H1 (cell line): ENCODE data around the gene DEFB128. TPM values are rescaled to one million over a fixed set of nuclear protein-coding genes. Genes with fewer than 3 reads are reported as not detected.

Experiments
- CTCF ChIA-PET: fragments of 300-600 bp; sonication (Branson Sonifier 250); formaldehyde crosslinking; loops from one replicate; lab custom pipeline; 2021; ENCODE audit not compliant: partially characterized antibody; lab: Charles Lee
- POLR2A ChIA-PET: fragments of 300-600 bp; sonication (Branson Sonifier 250); formaldehyde crosslinking; loops from one replicate; lab custom pipeline; 2021; ENCODE audit warnings: inconsistent platforms; ENCODE audit not compliant: partially characterized antibody; lab: Charles Lee
- DNase-seq, 2 experiments: peaks; one replicate each; pipeline versions ENCODE4 v3.0.0 to v3.0.0-alpha.2; 2010 to 2022; ENCODE audit warnings: low spot score in 2 of 2, low read depth in 1 of 2, mixed read lengths in 1 of 2
- FAIRE-seq: peaks from 2 replicates; lab custom pipeline; 2011; peaks lifted over from hg19 to GRCh38; lab: Jason Lieb, UNC
- H2AFZ ChIP-seq: 2 replicates; pipeline ENCODE4 v1.8.1; 2012; ENCODE audit warnings: low read length, inconsistent platforms
- H2AK5ac ChIP-seq: 2 replicates; pipeline ENCODE4 v1.6.1; 2013; ENCODE audit warnings: low read depth, low read length
- H2BK120ac ChIP-seq: replicated peaks from 2 replicates; pipeline ENCODE3; 2013; ENCODE audit warnings: low read depth, low read length, inconsistent platforms
- H2BK12ac ChIP-seq: 2 replicates; pipeline ENCODE4 v1.6.1; 2013; ENCODE audit warnings: low read depth, low read length
- H2BK15ac ChIP-seq: 2 replicates; pipeline ENCODE4 v1.6.1; 2013; ENCODE audit warnings: low read length
- H2BK20ac ChIP-seq: 2 replicates; pipeline ENCODE4 v1.6.1; 2013; ENCODE audit warnings: low read length
- H2BK5ac ChIP-seq: 2 replicates; pipeline ENCODE4 v1.6.1; 2013; ENCODE audit warnings: low read depth, low read length
- H3K14ac ChIP-seq: 2 replicates; pipeline ENCODE4 v1.6.1; 2013; ENCODE audit warnings: inconsistent platforms; ENCODE audit not compliant: insufficient read length
- H3K18ac ChIP-seq: 2 replicates; pipeline ENCODE4 v1.6.1; 2013; ENCODE audit warnings: low read length; ENCODE audit errors: extremely low read depth
- H3K23ac ChIP-seq: 2 replicates; pipeline ENCODE4 v1.6.1; 2013; ENCODE audit warnings: inconsistent platforms; ENCODE audit not compliant: insufficient read length
- H3K23me2 ChIP-seq: 2 replicates; pipeline ENCODE4 v1.6.1; 2013; ENCODE audit warnings: low read depth, low read length
- H3K27ac ChIP-seq: 2 replicates; pipeline ENCODE4 v1.6.1; 2011; ENCODE audit warnings: low read depth, low read length, inconsistent platforms
- H3K27me3 ChIP-seq, 4 experiments: replicated peaks in 1 of 4; 1 replicate in 1 of 4; 2 replicates in 3 of 4; pipeline versions ENCODE4 v1.6.1 to v1.8.1; 2011 to 2013; ENCODE audit warnings: low read length in 3 of 4, mild to moderate bottlenecking in 3 of 4, inconsistent platforms in 2 of 4, mixed read lengths in 2 of 4, moderate library complexity in 1 of 4; ENCODE audit not compliant: control insufficient read depth in 3 of 4, insufficient read depth in 3 of 4; ENCODE audit errors: extremely low read depth in 1 of 4
- H3K36me3 ChIP-seq, 4 experiments: 2 replicates each; pipeline versions ENCODE4 v1.6.1 to v1.8.1; 2011 to 2013; ENCODE audit warnings: mild to moderate bottlenecking in 4 of 4, low read length in 3 of 4, moderate library complexity in 2 of 4, control low read depth in 1 of 4, inconsistent platforms in 1 of 4; ENCODE audit not compliant: insufficient read depth in 4 of 4, control insufficient read depth in 2 of 4
- H3K4ac ChIP-seq: replicated peaks from 2 replicates; pipeline ENCODE3; 2013; ENCODE audit warnings: low read length, low read depth, mixed read lengths, inconsistent platforms; ENCODE audit not compliant: insufficient read length
- H3K4me1 ChIP-seq, 4 experiments: replicated peaks in 1 of 4; 1 replicate in 1 of 4; 2 replicates in 3 of 4; pipeline versions ENCODE4 v1.6.1 to v1.8.1; 2011 to 2013; ENCODE audit warnings: low read length in 3 of 4, inconsistent platforms in 2 of 4, mixed read lengths in 1 of 4; ENCODE audit not compliant: insufficient read depth in 4 of 4, control insufficient read depth in 3 of 4
- H3K4me2 ChIP-seq, 2 experiments: 2 replicates each; pipeline versions ENCODE4 v1.6.1 to v1.8.1; 2011 to 2013; ENCODE audit warnings: low read depth in 2 of 2, low read length in 2 of 2, control low read depth in 1 of 2, inconsistent platforms in 1 of 2, mild to moderate bottlenecking in 1 of 2; ENCODE audit not compliant: insufficient read depth in 1 of 2
- H3K4me3 ChIP-seq, 4 experiments: fragments of 200-600, 300-600 bp in 1 of 4; sonication (generic), shearing (Covaris generic), sonication (Bioruptor Twin) in 1 of 4; 2 replicates each; pipeline versions ENCODE4 v1.5.1 to v1.8.1; 2011 to 2016; ENCODE audit warnings: low read length in 4 of 4, low read depth in 3 of 4, control low read depth in 2 of 4, inconsistent platforms in 2 of 4, mild to moderate bottlenecking in 2 of 4, mixed read lengths in 1 of 4, moderate library complexity in 1 of 4; ENCODE audit not compliant: insufficient read depth in 2 of 4; ENCODE audit errors: extremely low read depth in 1 of 4
- H3K56ac ChIP-seq: replicated peaks from 2 replicates; pipeline ENCODE3; 2013; ENCODE audit warnings: low read depth, mild to moderate bottlenecking, mixed read lengths, low read length, inconsistent platforms; ENCODE audit not compliant: insufficient read length
- H3K79me1 ChIP-seq: 2 replicates; pipeline ENCODE4 v1.6.1; 2013; ENCODE audit warnings: low read depth, low read length, control low read depth
- H3K79me2 ChIP-seq, 2 experiments: 2 replicates each; pipeline versions ENCODE4 v1.6.1 to v1.8.1; 2012 to 2013; ENCODE audit warnings: low read length in 2 of 2, mild to moderate bottlenecking in 2 of 2, inconsistent platforms in 1 of 2; ENCODE audit not compliant: insufficient read depth in 2 of 2, control insufficient read depth in 1 of 2
- H3K9ac ChIP-seq, 4 experiments: replicated peaks in 1 of 4; 1 replicate in 1 of 4; 2 replicates in 3 of 4; pipeline versions ENCODE4 v1.6.1 to v1.8.1; 2011 to 2013; ENCODE audit warnings: low read depth in 3 of 4, low read length in 3 of 4, control low read depth in 2 of 4, mild to moderate bottlenecking in 2 of 4, moderate library complexity in 2 of 4, inconsistent platforms in 1 of 4; ENCODE audit errors: extremely low read depth in 1 of 4
- H3K9me3 ChIP-seq, 2 experiments: 2 replicates each; pipeline versions ENCODE4 v1.6.1 to v1.8.1; 2012 to 2013; ENCODE audit warnings: mild to moderate bottlenecking in 2 of 2, moderate library complexity in 2 of 2, control low read depth in 1 of 2, inconsistent platforms in 1 of 2, low read depth in 1 of 2, low read length in 1 of 2, mixed read lengths in 1 of 2; ENCODE audit not compliant: insufficient read depth in 2 of 2
- H4K20me1 ChIP-seq, 2 experiments: replicated peaks in 1 of 2; 2 replicates each; pipeline versions ENCODE3 to v1.8.1; 2011 to 2013; ENCODE audit warnings: inconsistent platforms in 2 of 2, low read length in 2 of 2, mild to moderate bottlenecking in 1 of 2; ENCODE audit not compliant: insufficient read depth in 2 of 2, control insufficient read depth in 1 of 2
- H4K5ac ChIP-seq: 2 replicates; pipeline ENCODE4 v1.6.1; 2013; ENCODE audit warnings: low read length, low read depth, mixed read lengths, inconsistent platforms; ENCODE audit not compliant: insufficient read length
- H4K8ac ChIP-seq: 2 replicates; pipeline ENCODE4 v1.8.0; 2013; ENCODE audit warnings: mild to moderate bottlenecking, moderate library complexity, low read length, inconsistent platforms; ENCODE audit not compliant: insufficient read depth; ENCODE audit errors: extremely low read depth
- H4K91ac ChIP-seq: replicated peaks from 2 replicates; pipeline ENCODE3; 2013; ENCODE audit warnings: low read length, mixed read lengths, inconsistent platforms; ENCODE audit not compliant: insufficient read length
- BCL11A ChIP-seq, 2 experiments: IDR thresholded peaks; one replicate each; pipeline ENCODE4 v1.6.1; 2011; ENCODE audit warnings: low read depth in 2 of 2, low read length in 2 of 2, mild to moderate bottlenecking in 2 of 2
- CBX5 ChIP-seq: fragments of 300-800, 300-1000 bp; sonication (generic); IDR thresholded peaks from 2 replicates; pipeline ENCODE4 v1.7.1; 2016; ENCODE audit warnings: antibody characterized with exemption, low read length, low read depth
- CHD1 ChIP-seq: IDR thresholded peaks from 2 replicates; pipeline ENCODE4 v1.6.1; 2012; ENCODE audit warnings: low read depth, low read length, improper control_type of control experiment
- CREB1 ChIP-seq: IDR thresholded peaks from 2 replicates; pipeline ENCODE4 v1.6.1; 2012; ENCODE audit warnings: inconsistent platforms
- CTBP2 ChIP-seq: IDR thresholded peaks from 2 replicates; pipeline ENCODE4 v1.7.0; 2011; ENCODE audit warnings: borderline replicate concordance, mild to moderate bottlenecking, moderate library complexity, mixed read lengths, low read length; ENCODE audit not compliant: insufficient read depth, insufficient read length
- FOSL1 ChIP-seq: IDR thresholded peaks from 2 replicates; pipeline ENCODE4 v1.6.1; 2011; ENCODE audit warnings: mild to moderate bottlenecking, low read depth, low read length, moderate library complexity; ENCODE audit not compliant: insufficient read depth
- KDM4A ChIP-seq: IDR thresholded peaks from one replicate; pipeline ENCODE4 v1.7.1; 2012; ENCODE audit warnings: low read depth, mild to moderate bottlenecking, moderate library complexity, low read length, inconsistent platforms; ENCODE audit not compliant: severe bottlenecking
- NRF1 ChIP-seq: IDR thresholded peaks from 2 replicates; pipeline ENCODE4 v1.6.1; 2011; ENCODE audit warnings: mild to moderate bottlenecking, low read depth, low read length, improper control_type of control experiment
- PHF8 ChIP-seq: fragments of 200-600 bp; sonication (generic); conservative IDR thresholded peaks from 2 replicates; pipeline ENCODE4 v1.7.1; 2012; ENCODE audit warnings: low read depth, mild to moderate bottlenecking, inconsistent platforms, low read length, moderate library complexity
- POLR2A ChIP-seq, 2 experiments: IDR thresholded peaks; 1 replicate in 1 of 2; 2 replicates in 1 of 2; pipeline ENCODE4 v1.6.1; 2011; ENCODE audit warnings: low read depth in 2 of 2, low read length in 2 of 2, mild to moderate bottlenecking in 2 of 2; ENCODE audit errors: control extremely low read depth in 1 of 2
- POLR2AphosphoS5 ChIP-seq: IDR thresholded peaks from 2 replicates; pipeline ENCODE4 v1.6.1; 2011; ENCODE audit warnings: low read depth, low read length
- RXRA ChIP-seq: IDR thresholded peaks from 2 replicates; pipeline ENCODE4 v1.6.1; 2011; ENCODE audit warnings: low read depth, mild to moderate bottlenecking, low read length, moderate library complexity; ENCODE audit not compliant: insufficient read depth
- SIRT6 ChIP-seq: IDR thresholded peaks from one replicate; pipeline ENCODE4 v1.7.1; 2012; ENCODE audit warnings: low read length, inconsistent platforms
- SP1 ChIP-seq: IDR thresholded peaks from 2 replicates; pipeline ENCODE4 v1.6.1; 2011; ENCODE audit warnings: low read depth, low read length
- SP2 ChIP-seq: IDR thresholded peaks from 2 replicates; pipeline ENCODE4 v1.6.1; 2012; ENCODE audit warnings: mild to moderate bottlenecking, low read length, inconsistent platforms
- TAF7 ChIP-seq: optimal IDR thresholded peaks from 2 replicates; pipeline ENCODE3; 2011; ENCODE audit warnings: low read depth, mild to moderate bottlenecking, inconsistent platforms, low read length, moderate library complexity, borderline replicate concordance
- TCF12 ChIP-seq: IDR thresholded peaks from 2 replicates; pipeline ENCODE4 v1.6.1; 2011; ENCODE audit warnings: low read depth, mild to moderate bottlenecking, low read length
- WGBS, 2 experiments: shearing (Covaris generic) in 1 of 2; methylation state at CpG; one replicate each; pipeline versions ENCODE4 v1.1.6 to v1.1.7; 2013 to 2015; ENCODE audit warnings: low lambda C conversion rate in 2 of 2, mixed read lengths in 2 of 2, inconsistent platforms in 1 of 2, low coverage in 1 of 2, missing lambda C conversion rate in 1 of 2; ENCODE audit not compliant: insufficient replicate concordance in 2 of 2, insufficient coverage in 1 of 2, insufficient read length in 1 of 2; ENCODE audit errors: extremely low coverage in 1 of 2, missing lambda C conversion rate in 1 of 2; 5-methylcytosine and 5-hydroxymethylcytosine counted together
- polyA plus RNA-seq, 7 experiments: library from polyadenylated mRNA; depleted of rRNA in 3 of 7; stranded (reverse) in 5 of 7; unstranded in 2 of 7; fragments of >200 nt in 5 of 7; fragments of 200-250 nt in 2 of 7; gene quantifications; 1 replicate in 5 of 7; 2 replicates in 1 of 7; 4 replicates in 1 of 7; pipeline versions ENCODE4 v1.2.1 to v1.2.3, GENCODE V29; 2011 to 2013; ENCODE audit warnings: missing spikeins in 2 of 7, mixed read lengths in 2 of 7
- total RNA-seq: library from RNA; stranded (reverse); fragmentation: NEBNext Ultra II Directional; extraction: Animal tissue kit (Norgen Biotek cat#: 25700); gene quantifications from 2 replicates; pipeline ENCODE4 v1.2.1, GENCODE V29; 2021

DEFB128 gene
- total and polyA plus RNA-seq, 2 of the 8 experiments (the other 6 are each of a cell fraction or from before 2014, with no cell fraction given) = not detected

DNA sequence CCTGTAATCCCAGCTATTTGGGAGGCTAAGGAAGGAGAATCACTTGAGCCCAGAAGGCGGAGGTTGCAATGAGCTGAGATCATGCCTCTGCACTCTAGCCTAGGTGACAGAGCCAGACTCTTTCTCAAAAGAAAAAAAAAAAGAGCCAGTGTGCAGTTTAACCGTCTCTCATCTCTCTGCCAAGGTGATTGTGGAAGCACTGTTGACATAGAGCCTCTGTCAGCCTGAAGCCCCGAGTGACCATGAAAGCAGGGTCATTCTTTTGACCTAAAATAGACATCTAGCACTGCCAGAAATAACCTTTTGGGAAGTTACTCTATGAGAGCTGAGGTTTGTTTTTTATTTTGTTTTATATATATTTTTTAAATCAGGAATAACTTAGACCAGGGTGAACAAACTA is 24.9 kb downstream of the DEFB128 start:
- TF ChIP-seq POLR2A (IDR thresholded peaks at IDR 0.05; ENCODE audit: control extremely low read depth in 1 of 2, low read depth in 2 of 2, low read length in 2 of 2) = no peak
- no peak for TF ChIP-seq POLR2AphosphoS5
- no peak for TF ChIP-seq TCF12
- no peak for TF ChIP-seq PHF8
- no peak for TF ChIP-seq SP2
- TF ChIP-seq CTBP2 = no peak
- TF ChIP-seq FOSL1 = no peak
- no peak for TF ChIP-seq SIRT6
- no peak for TF ChIP-seq SP1
- no peak for TF ChIP-seq CHD1
- no peak for TF ChIP-seq CBX5
- TF ChIP-seq KDM4A = no peak
- no peak for TF ChIP-seq TAF7
- TF ChIP-seq RXRA = no peak
- no peak for TF ChIP-seq CREB1
- TF ChIP-seq BCL11A (IDR thresholded peaks at IDR 0.05; ENCODE audit: low read depth in 2 of 2, low read length in 2 of 2) = no peak
- TF ChIP-seq NRF1 = no peak

More for the DNA sequence above, 24.9 kb downstream of the DEFB128 start:
- H2BK12ac ChIP-seq = no peak overlapping the region
- no peak overlapping the region for H2AK5ac ChIP-seq
- H3K9ac ChIP-seq = no peak overlapping the region
- peaks cover 2% of the 10 kb centered on the region; the same call in 1 of the 2 replicates for H3K23me2 ChIP-seq
- no peak overlapping the region for H3K23ac ChIP-seq
- H3K79me2 ChIP-seq = no peaks in the 10 kb centered on the region
- no peaks in the 10 kb centered on the region for H4K20me1 ChIP-seq
- no peak overlapping the region for H3K4ac ChIP-seq
- no peak overlapping the region for H2BK20ac ChIP-seq
- H3K36me3 ChIP-seq = no peaks in the 10 kb centered on the region
- DNase-seq (no peak), FAIRE-seq (no peak)
- H2BK15ac ChIP-seq = no peak overlapping the region
- 70% methylated on average over 3 of the region's 3 CpGs; no CpG with 5 or more reads in 1 of the 2 experiments for WGBS, 2 experiments
- no peaks in the 10 kb centered on the region for H3K79me1 ChIP-seq
- no peak overlapping the region for H3K14ac ChIP-seq
- H3K4me2 ChIP-seq = no peak overlapping the region
- peaks cover 26 to 28% of the 10 kb centered on the region in 2 experiments for H3K9me3 ChIP-seq
- H4K8ac ChIP-seq = no peak overlapping the region
- no peak overlapping the region for H3K4me3 ChIP-seq
- CTCF ChIA-PET = no interaction called here
- no peak overlapping the region for H3K27ac ChIP-seq
- POLR2A ChIA-PET = no interaction called here
- H2BK120ac ChIP-seq = no peak overlapping the region
- no peak overlapping the region for H4K91ac ChIP-seq
- no peak overlapping the region for H3K18ac ChIP-seq
- H3K4me1 ChIP-seq = no peaks in the 10 kb centered on the region
- no peak overlapping the region for H4K5ac ChIP-seq
- H2BK5ac ChIP-seq = no peak overlapping the region
- H3K27me3 ChIP-seq = no peaks in the 10 kb centered on the region
- H3K56ac ChIP-seq = no peak overlapping the region
- no peak overlapping the region for H2AFZ ChIP-seq
